Parietal lobe (tissue), 1 donor: ENCODE data around the gene UGT3A1. TPM values are rescaled to one million over a fixed set of nuclear protein-coding genes. Genes with fewer than 3 reads are reported as not detected.

ENCODE experiments used
- total RNA-seq: library from RNA; depleted of rRNA; stranded (reverse); fragments of >200 nt; gene quantifications from one replicate; pipeline ENCODE4 v1.2.3, GENCODE V29; 2014

Gene UGT3A1
- total RNA-seq: not detected

GRCh38 chr5:35990941-35991611 is at the start of gene UGT3A1:
TSS of gene UGT3A1 (minus strand) at chr5:35991390. CDS start at chr5:35991240, 150 bp downstream.

GRCh38 chr5:35938568-35939227 is 52.5 kb downstream of the UGT3A1 start, which contains the start of gene CAPSL:
TSS of gene CAPSL (minus strand) at chr5:35938622. CDS start at chr5:35921120, 17,502 bp downstream.

Other genes starting within 250 kb of the UGT3A1 start
- 0.63 TPM for gene IL7R, start 134.5 kb downstream of the UGT3A1 start, total RNA-seq
- gene CAPSL, start 52.8 kb downstream of the UGT3A1 start, total RNA-seq: not detected
- gene UGT3A2, start 75.5 kb upstream of the UGT3A1 start, total RNA-seq: not detected
- 66.0 TPM for gene LMBRD2, start 160.5 kb upstream of the UGT3A1 start, total RNA-seq
- 21.0 TPM for gene SKP2, start 160.7 kb upstream of the UGT3A1 start, total RNA-seq